ENCODE results near the gene FOXO1. TPM values are rescaled to one million over a fixed set of nuclear protein-coding genes. Genes with fewer than 3 reads are reported as not detected.
A peak's percentile ranks its signal among the peaks of the same experiment; 100 is the strongest.

FOXO1 gene
- total RNA-seq, 2 donors from 2014 or later = 31.1 to 33.9 TPM

GRCh38 chr13:40670307-40670706, 3.9 kb upstream of the FOXO1 start:
- DNase-seq (no peak), ATAC-seq (no peak)
- intact Hi-C loops (cut with DNase I, micrococcal nuclease) = no loop called here

- DNase-seq (peak; percentile 45), ATAC-seq (no peak)
- intact Hi-C loops (cut with DNase I, micrococcal nuclease) = loop anchor here in 1 of 2 donors (10.0 kb wide), 1 partner anchor 264 kb away; no protein-coding TSS in a partner anchor
These were observed 1.9 kb upstream of the FOXO1 start for GRCh38 chr13:40668335-40668734.

GRCh38 chr13:40667622-40667978, 1.2 kb upstream of the FOXO1 start:
- intact Hi-C loops (cut with DNase I, micrococcal nuclease) = loop anchor here in 1 of 2 donors (10.0 kb wide), 1 partner anchor 263 kb away; no protein-coding TSS in a partner anchor
- ATAC-seq (no peak), DNase-seq (peak; percentile 48)

GRCh38 chr13:40666933-40667621, 636 bp upstream of the FOXO1 start:
- ATAC-seq (peak; percentile 40), DNase-seq (peak; percentile 47 to 68)
- intact Hi-C loops (cut with DNase I, micrococcal nuclease) = loop anchor here in 1 of 2 donors (10.0 kb wide), 1 partner anchor 262 kb away; no protein-coding TSS in a partner anchor

GRCh38 chr13:40665126-40666044, 1.1 kb downstream of the FOXO1 start:
- ATAC-seq (peak; percentile 41), DNase-seq (peak; percentile 48 to 65)
- intact Hi-C loops (cut with DNase I, micrococcal nuclease) = loop anchor here in 1 of 2 donors (10.0 kb wide), 1 partner anchor 261 kb away; no protein-coding TSS in a partner anchor

GRCh38 chr13:40664350-40665125, 1.9 kb downstream of the FOXO1 start:
- DNase-seq (peak; percentile 79 to 91), ATAC-seq (peak; percentile 78)
- intact Hi-C loops (cut with DNase I, micrococcal nuclease) = loop anchor here in 1 of 2 donors (10.0 kb wide), 1 partner anchor 260 kb away; no protein-coding TSS in a partner anchor

GRCh38 chr13:40664100-40664349, 2.4 kb downstream of the FOXO1 start:
- peak; percentile 55 for ATAC-seq
- peak in 1 of 2 donors; percentile 82 for DNase-seq
- intact Hi-C loops (cut with DNase I, micrococcal nuclease) = loop anchor here in 1 of 2 donors (10.0 kb wide), 1 partner anchor 259 kb away; no protein-coding TSS in a partner anchor

GRCh38 chr13:40662866-40663265, 3.6 kb downstream of the FOXO1 start:
- no peak for DNase-seq
- intact Hi-C loops (cut with DNase I, micrococcal nuclease) = loop anchor here in 1 of 2 donors (10.0 kb wide), 1 partner anchor 258 kb away; no protein-coding TSS in a partner anchor
- no peak for ATAC-seq

GRCh38 chr13:40661875-40662665, 4.4 kb downstream of the FOXO1 start:
- no peak for ATAC-seq
- intact Hi-C loops (cut with DNase I, micrococcal nuclease) = loop anchor here in 1 of 2 donors (10.0 kb wide), 1 partner anchor 257 kb away; no protein-coding TSS in a partner anchor
- no peak for DNase-seq

GRCh38 chr13:40660692-40661091, 5.7 kb downstream of the FOXO1 start:
- intact Hi-C loops (cut with DNase I, micrococcal nuclease) = loop anchor here in 1 of 2 donors (10.0 kb wide), 1 partner anchor 256 kb away; no protein-coding TSS in a partner anchor

GRCh38 chr13:40660141-40660664, 6.2 kb downstream of the FOXO1 start:
- DNase-seq (no peak), ATAC-seq (no peak)

More at GRCh38 chr13:40660692-40661091, 5.7 kb downstream of the FOXO1 start:
- ATAC-seq (no peak), DNase-seq (no peak)

GRCh38 chr13:40657951-40658350, 8.5 kb downstream of the FOXO1 start:
- no peak for DNase-seq
- no peak for ATAC-seq
- intact Hi-C loops (cut with DNase I, micrococcal nuclease) = no loop called here

More at GRCh38 chr13:40660141-40660664, 6.2 kb downstream of the FOXO1 start:
- intact Hi-C loops (cut with DNase I, micrococcal nuclease) = loop anchor here in 1 of 2 donors (10.0 kb wide), 1 partner anchor 255 kb away; no protein-coding TSS in a partner anchor

- DNase-seq = no peak
- intact Hi-C loops (cut with DNase I, micrococcal nuclease) = no loop called here
- no peak for ATAC-seq
These were observed 9.1 kb downstream of the FOXO1 start for GRCh38 chr13:40657307-40657706.

- ATAC-seq = no peak
- intact Hi-C loops (cut with DNase I, micrococcal nuclease) = no loop called here
- DNase-seq = no peak
These were observed 10.1 kb downstream of the FOXO1 start for GRCh38 chr13:40656358-40656757.

GRCh38 chr13:40653527-40654318, 12.7 kb downstream of the FOXO1 start:
- no peak for ATAC-seq
- no peak for DNase-seq
- intact Hi-C loops (cut with DNase I, micrococcal nuclease) = no loop called here

- DNase-seq (no peak), ATAC-seq (no peak)
- intact Hi-C loops (cut with DNase I, micrococcal nuclease) = no loop called here
These were observed 13.9 kb downstream of the FOXO1 start for GRCh38 chr13:40652588-40652940.

All from left colon (tissue), 2 donors.